CMK (cell line): Measurements from ENCODE around the gene SRC.

ENCODE experiments used
- DNase-seq: peaks from one replicate; pipeline ENCODE4 v3.0.0-alpha.2; 2010; ENCODE audit warnings: low read depth

SRC gene

GRCh38 chr20:37383229-37383989 lies 37.5 kb downstream of the SRC start:
- DNase-seq = no peak

GRCh38 chr20:37384683-37385174 lies 38.8 kb downstream of the SRC start:
- DNase-seq = no peak

GRCh38 chr20:37385176-37385575 lies 39.2 kb downstream of the SRC start:
- DNase-seq = no peak

GRCh38 chr20:37385659-37386504 lies 39.9 kb downstream of the SRC start:
- no peak for DNase-seq

DNA sequence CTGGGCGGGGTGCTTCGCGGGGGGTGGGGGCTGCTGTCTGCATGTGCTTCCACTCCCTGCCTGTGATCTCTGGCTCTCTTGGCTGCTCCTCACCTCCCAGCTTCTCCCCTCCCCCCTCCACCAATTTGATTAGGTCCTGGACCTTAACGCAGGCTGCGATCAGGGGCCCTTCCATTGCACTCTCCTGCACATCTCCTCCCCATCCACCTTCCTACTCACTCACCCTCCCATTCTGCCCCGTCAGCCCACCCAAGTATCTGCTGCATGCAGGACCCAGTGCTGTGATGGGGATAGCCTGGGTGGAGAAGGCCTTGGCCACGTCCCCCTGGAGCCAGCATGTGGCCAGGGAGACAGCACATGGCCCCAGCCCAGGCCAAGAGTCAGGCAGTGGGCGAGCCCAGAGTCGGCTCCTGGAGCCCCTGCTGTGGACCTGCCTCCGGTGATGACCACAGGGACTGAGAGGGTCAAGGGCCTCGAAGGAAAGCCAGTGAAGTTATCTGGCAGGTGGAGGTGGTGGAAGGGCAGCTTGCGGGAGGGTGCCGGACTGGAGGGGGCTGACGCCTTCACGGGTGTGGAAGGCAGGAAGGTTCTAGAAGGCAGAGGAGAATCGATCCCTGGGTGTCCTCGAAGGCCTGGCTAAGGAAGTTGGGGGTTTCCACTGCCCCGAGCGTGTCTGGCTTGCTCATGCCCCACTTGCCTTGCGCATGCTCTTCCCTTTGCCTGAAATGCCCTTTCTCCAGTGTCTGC lies 40.7 kb downstream of the SRC start:
- no peak for DNase-seq

GRCh38 chr20:37387519-37388269 lies 41.8 kb downstream of the SRC start:
- DNase-seq = no peak

DNA sequence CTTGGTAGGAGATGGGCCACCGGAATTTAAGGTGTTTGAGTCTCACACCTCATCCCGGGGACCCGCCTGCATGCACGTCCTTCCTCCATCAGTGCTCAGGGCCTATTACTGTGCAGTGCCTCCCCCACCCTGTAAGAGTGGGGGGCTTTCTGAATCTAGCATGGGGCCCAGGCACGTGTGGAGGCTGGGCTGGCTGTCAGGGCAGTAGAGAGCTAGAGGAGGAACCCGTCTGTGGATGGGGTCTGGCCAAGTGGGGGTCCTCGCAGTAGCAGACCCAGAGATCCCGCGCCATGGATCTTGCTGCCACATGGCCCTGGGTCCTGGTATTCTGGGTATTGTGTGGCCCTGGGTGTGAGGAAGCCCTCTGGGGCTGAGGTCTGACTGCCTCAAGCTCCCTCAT lies 42.9 kb downstream of the SRC start:
- no peak for DNase-seq

GRCh38 chr20:37389241-37389747 lies 43.4 kb downstream of the SRC start:
- DNase-seq = no peak

DNA sequence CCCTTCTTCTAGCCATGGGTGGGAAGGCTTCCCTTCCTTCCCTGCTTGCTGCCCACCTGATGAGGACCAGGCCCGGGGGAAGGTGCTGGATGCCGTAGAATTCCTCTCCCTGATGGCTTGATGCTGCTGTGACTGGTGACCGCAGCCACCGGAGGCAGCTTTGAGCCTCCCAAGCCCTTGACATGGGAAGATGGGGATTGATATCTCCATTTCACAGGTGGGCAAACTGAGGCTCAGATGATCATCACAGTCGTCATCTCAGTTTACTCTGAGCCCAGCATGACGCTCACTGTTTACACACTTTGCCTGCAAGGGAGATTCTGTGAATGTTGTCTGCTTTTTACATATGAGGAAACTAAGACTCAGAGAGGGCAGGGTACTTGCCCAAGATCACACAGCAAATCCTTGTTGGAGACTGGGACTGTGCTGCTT lies 43.9 kb downstream of the SRC start:
- no peak for DNase-seq

GRCh38 chr20:37390503-37390890 lies 44.6 kb downstream of the SRC start:
- DNase-seq = no peak

GRCh38 chr20:37390891-37391525 lies 45.1 kb downstream of the SRC start:
- DNase-seq = no peak

- DNase-seq = no peak
These were observed 46.7 kb downstream of the SRC start for GRCh38 chr20:37392441-37393195.

DNA sequence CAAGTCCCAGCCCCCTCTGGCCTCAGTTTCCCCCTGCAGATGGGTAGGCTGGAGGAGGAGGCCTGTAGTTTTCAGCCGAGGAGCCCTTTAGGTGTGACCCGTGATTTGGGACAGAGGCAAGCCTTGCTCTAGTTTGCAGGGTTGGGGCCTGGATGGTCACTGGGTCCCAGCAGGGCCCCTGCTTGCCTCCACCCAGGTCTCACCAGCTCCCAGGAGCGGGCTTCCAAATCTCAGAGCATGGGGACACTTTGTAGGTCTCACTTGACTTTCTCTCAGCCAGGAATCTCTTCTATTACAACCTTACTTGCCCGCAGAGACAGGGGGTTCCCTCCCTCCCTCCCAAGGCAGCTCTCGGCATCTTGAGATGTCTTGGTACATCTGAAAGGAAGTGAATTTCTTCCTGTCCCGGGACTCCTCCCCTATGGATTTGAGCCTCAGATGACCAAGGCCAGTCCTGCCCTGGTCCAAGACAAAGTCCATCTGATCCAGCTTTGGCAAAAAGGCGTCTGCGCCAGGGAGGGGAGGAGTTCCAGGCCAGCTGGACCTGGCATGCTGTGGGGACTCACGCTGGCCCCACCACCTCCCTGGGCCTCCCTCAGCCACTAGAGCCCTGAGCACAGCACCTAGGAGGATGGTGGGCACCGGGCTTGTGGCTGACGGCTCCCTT lies 47.4 kb downstream of the SRC start:
- no peak for DNase-seq

GRCh38 chr20:37393863-37394542 lies 48.1 kb downstream of the SRC start:
- DNase-seq = no peak

GRCh38 chr20:37394543-37395409 lies 48.8 kb downstream of the SRC start:
- no peak for DNase-seq

GRCh38 chr20:37395410-37395797 lies 49.5 kb downstream of the SRC start:
- no peak for DNase-seq

DNA sequence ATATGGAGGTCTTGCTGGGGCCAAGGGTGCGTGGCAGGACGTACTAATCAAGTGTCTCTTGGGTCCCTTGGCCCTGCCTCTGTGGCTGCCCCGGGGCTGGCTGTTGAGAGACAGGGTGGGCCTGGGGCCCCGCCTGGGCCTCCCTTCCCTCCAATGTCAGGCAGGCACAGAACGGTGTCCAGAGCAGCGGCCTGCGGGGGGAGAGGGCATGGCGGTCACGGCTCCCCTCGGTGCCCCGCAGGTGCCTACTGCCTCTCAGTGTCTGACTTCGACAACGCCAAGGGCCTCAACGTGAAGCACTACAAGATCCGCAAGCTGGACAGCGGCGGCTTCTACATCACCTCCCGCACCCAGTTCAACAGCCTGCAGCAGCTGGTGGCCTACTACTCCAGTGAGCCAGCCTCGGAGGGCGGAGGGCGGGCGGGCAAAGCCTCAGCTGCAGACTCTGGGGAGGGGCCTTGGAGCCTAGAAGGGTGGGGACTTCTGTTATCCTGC lies 50.0 kb downstream of the SRC start:
- DNase-seq = no peak
